DND-41 (cell line): ENCODE data around the gene MOB3B.

Experiments
- ATAC-seq: fragments of 200-7000 bp; cut with Tn5 transposase; 3 replicates; pipeline ENCODE4 v1.9.1; 2021; ENCODE audit warnings: low read depth; ENCODE audit not compliant: insufficient read depth
- DNase-seq: peaks from one replicate; pipeline ENCODE4 v3.0.0-alpha.2; 2020
- H2AFZ ChIP-seq: 2 replicates; pipeline ENCODE4 v1.6.0; 2012; ENCODE audit warnings: low read depth, low read length
- H3K27ac ChIP-seq: 2 replicates; pipeline ENCODE4 v1.5.1; 2012; ENCODE audit warnings: low read length, inconsistent platforms
- H3K27me3 ChIP-seq: fragments of 200-600 bp; sonication (generic); 2 replicates; pipeline ENCODE4 v1.6.0; 2012; ENCODE audit warnings: low read length, mild to moderate bottlenecking, inconsistent platforms; ENCODE audit not compliant: insufficient read depth, poor library complexity
- H3K36me3 ChIP-seq: 2 replicates; pipeline ENCODE4 v1.5.1; 2012; ENCODE audit warnings: low read length, inconsistent platforms; ENCODE audit not compliant: insufficient read depth
- H3K4me1 ChIP-seq: 2 replicates; pipeline ENCODE4 v1.5.1; 2012; ENCODE audit warnings: mild to moderate bottlenecking, low read length; ENCODE audit not compliant: insufficient read depth
- H3K4me2 ChIP-seq: 2 replicates; pipeline ENCODE4 v1.6.0; 2012; ENCODE audit warnings: mild to moderate bottlenecking, moderate library complexity, low read length, inconsistent platforms; ENCODE audit not compliant: insufficient read depth
- H3K4me3 ChIP-seq, 2 experiments: fragments of 200-600 bp in 1 of 2; shearing (Covaris generic) in 1 of 2; 2 replicates each; pipeline ENCODE4 v1.5.1; 2012 to 2016; ENCODE audit warnings: inconsistent platforms in 2 of 2, low read length in 2 of 2, mild to moderate bottlenecking in 2 of 2, low read depth in 1 of 2, moderate library complexity in 1 of 2
- H3K79me2 ChIP-seq: 2 replicates; pipeline ENCODE4 v1.6.0; 2012; ENCODE audit warnings: low read length, inconsistent platforms; ENCODE audit not compliant: insufficient read depth
- H3K9ac ChIP-seq: 2 replicates; pipeline ENCODE4 v1.6.0; 2012; ENCODE audit warnings: low read depth, mild to moderate bottlenecking, inconsistent platforms, low read length, moderate library complexity
- H3K9me3 ChIP-seq: 2 replicates; pipeline ENCODE4 v1.5.1; 2012; ENCODE audit warnings: low read length, moderate library complexity, mild to moderate bottlenecking, inconsistent platforms; ENCODE audit not compliant: insufficient read depth, severe bottlenecking
- H4K20me1 ChIP-seq: 2 replicates; pipeline ENCODE4 v1.6.0; 2012; ENCODE audit warnings: low read length; ENCODE audit not compliant: insufficient read depth
- CTCF ChIP-seq: IDR thresholded peaks from 2 replicates; pipeline ENCODE4 v1.5.1; 2012; ENCODE audit warnings: borderline replicate concordance, low read length, moderate library complexity, mild to moderate bottlenecking; ENCODE audit not compliant: poor library complexity, severe bottlenecking; ENCODE audit errors: extremely low read depth
- EZH2 ChIP-seq: IDR thresholded peaks from 3 replicates; pipeline ENCODE4 v1.6.1; 2012; ENCODE audit warnings: borderline replicate concordance, low read depth, mild to moderate bottlenecking, moderate library complexity, low read length, inconsistent platforms; ENCODE audit not compliant: severe bottlenecking

MOB3B gene

GRCh38 chr9:27476870-27477515 lies 52.6 kb downstream of the MOB3B start:
- no peaks in the 10 kb centered on the region for H3K4me1 ChIP-seq

DNA sequence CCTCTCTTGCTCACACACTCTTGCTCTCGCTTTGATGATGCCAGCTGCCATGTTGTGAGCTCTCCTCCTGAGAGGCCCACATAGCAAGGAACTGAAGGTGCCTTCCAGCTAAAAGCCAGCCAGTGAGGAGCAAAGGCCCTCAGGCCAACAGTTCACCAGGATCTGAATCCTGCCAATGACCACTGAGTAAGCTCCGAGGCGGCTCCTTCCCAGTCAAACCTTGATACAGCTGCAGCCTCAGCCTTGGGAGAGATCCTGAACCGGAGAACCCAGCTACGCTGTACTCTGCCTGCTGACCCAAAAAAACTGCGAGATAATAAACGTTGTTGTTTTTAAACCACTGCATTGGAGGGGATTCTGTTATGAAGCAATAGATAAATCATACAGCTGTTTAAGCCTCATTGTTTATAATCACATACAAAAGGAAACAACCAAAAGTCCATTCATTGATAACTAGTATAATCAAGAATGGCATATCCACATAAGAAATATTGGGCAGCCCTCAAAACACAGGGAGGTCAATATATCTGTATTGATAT lies 54.5 kb downstream of the MOB3B start:
- no peak overlapping the region for H3K4me3 ChIP-seq
- H4K20me1 ChIP-seq, result no peaks in the 10 kb centered on the region
- H3K9me3 ChIP-seq, result no peaks in the 10 kb centered on the region
- H3K36me3 ChIP-seq, result no peaks in the 10 kb centered on the region
- no peak overlapping the region for H3K9ac ChIP-seq
- H2AFZ ChIP-seq, result no peak overlapping the region
- H3K27ac ChIP-seq, result no peak overlapping the region
- H3K4me2 ChIP-seq, result no peak overlapping the region
- ATAC-seq, result no peak
- no peaks in the 10 kb centered on the region for H3K79me2 ChIP-seq
- TF ChIP-seq EZH2 (no peak), CTCF (no peak)
- no peak for DNase-seq
- H3K27me3 ChIP-seq, result no peaks in the 10 kb centered on the region
- no peaks in the 10 kb centered on the region for H3K4me1 ChIP-seq

More at GRCh38 chr9:27476870-27477515, 52.6 kb downstream of the MOB3B start:
- H2AFZ ChIP-seq, result no peak overlapping the region
- H3K79me2 ChIP-seq, result no peaks in the 10 kb centered on the region
- H3K9me3 ChIP-seq, result no peaks in the 10 kb centered on the region
- H3K36me3 ChIP-seq, result no peaks in the 10 kb centered on the region
- H4K20me1 ChIP-seq, result no peaks in the 10 kb centered on the region
- ATAC-seq, result no peak
- no peak for TF ChIP-seq CTCF
- no peak overlapping the region for H3K4me2 ChIP-seq
- H3K27me3 ChIP-seq, result no peaks in the 10 kb centered on the region
- no peak for DNase-seq
- H3K4me3 ChIP-seq, result no peak overlapping the region
- no peak overlapping the region for H3K9ac ChIP-seq
- no peak overlapping the region for H3K27ac ChIP-seq

GRCh38 chr9:27474305-27474704 lies 55.3 kb downstream of the MOB3B start:
- Histone ChIP-seq H4K20me1 (no peaks in the 10 kb centered on the region), H3K27me3 (no peaks in the 10 kb centered on the region), H3K9ac (no peak overlapping the region), H3K79me2 (no peaks in the 10 kb centered on the region), H3K4me3 (no peak overlapping the region), H3K9me3 (no peaks in the 10 kb centered on the region), H2AFZ (no peak overlapping the region), H3K27ac (no peak overlapping the region), H3K4me2 (no peak overlapping the region), H3K4me1 (no peaks in the 10 kb centered on the region), H3K36me3 (no peaks in the 10 kb centered on the region)
- no peak for TF ChIP-seq CTCF
- no peak for TF ChIP-seq EZH2
- DNase-seq, result no peak
- ATAC-seq, result no peak

DNA sequence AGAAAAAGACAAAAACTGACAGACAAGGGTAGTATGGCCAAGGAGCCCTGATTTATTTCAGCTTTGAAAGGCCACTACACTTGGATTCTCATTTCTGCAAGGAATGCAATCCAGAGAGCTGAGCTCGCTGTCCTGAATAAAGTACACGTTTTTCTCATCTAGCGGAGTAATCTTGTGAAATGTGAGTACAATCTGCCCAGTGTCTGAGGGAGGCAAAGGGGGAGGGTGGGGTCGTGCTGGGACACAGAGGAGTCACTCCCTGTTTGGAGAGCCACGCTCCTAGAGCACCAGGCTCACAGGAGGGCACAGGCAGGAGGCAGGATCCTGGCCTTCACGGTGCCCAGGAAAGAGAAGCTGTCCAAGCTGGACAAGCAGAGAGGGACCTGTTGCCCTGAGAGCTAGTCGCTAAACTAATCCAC lies 56.5 kb downstream of the MOB3B start:
- no peaks in the 10 kb centered on the region for H3K9me3 ChIP-seq
- no peak for DNase-seq
- H4K20me1 ChIP-seq, result no peaks in the 10 kb centered on the region
- no peaks in the 10 kb centered on the region for H3K27me3 ChIP-seq
- H3K4me1 ChIP-seq, result no peaks in the 10 kb centered on the region
- no peak overlapping the region for H3K27ac ChIP-seq
- no peak for ATAC-seq
- H3K36me3 ChIP-seq, result no peaks in the 10 kb centered on the region
- no peak overlapping the region for H3K4me2 ChIP-seq
- no peak for TF ChIP-seq CTCF
- no peak for TF ChIP-seq EZH2
- H3K79me2 ChIP-seq, result no peaks in the 10 kb centered on the region
- H3K9ac ChIP-seq, result no peak overlapping the region
- H3K4me3 ChIP-seq, result no peak overlapping the region
- no peak overlapping the region for H2AFZ ChIP-seq
